Caco-2 (cell line): ENCODE results near the gene NDUFV1. TPM values are rescaled to one million over a fixed set of nuclear protein-coding genes. Genes with fewer than 3 reads are reported as not detected.

ENCODE experiments used
- BruUV-seq: library from RNA; stranded (reverse); fragments of 400-500 nt; replicated peaks from 2 replicates; lab custom pipeline; 2021; lab: Mats Ljungman, UMichigan
- CTCF ChIA-PET: fragments of 300-600 bp; sonication (Branson Sonifier 250); formaldehyde crosslinking; loops from one replicate; lab custom pipeline; 2022; ENCODE audit warnings: antibody characterized with exemption; lab: Charles Lee
- POLR2A ChIA-PET: fragments of 300-600 bp; sonication (Branson Sonifier 250); formaldehyde crosslinking; loops from one replicate; lab custom pipeline; 2022; ENCODE audit warnings: antibody characterized with exemption; lab: Charles Lee
- DNase-seq, 2 experiments: peaks; one replicate each; pipeline versions ENCODE4 v3.0.0 to v3.0.0-alpha.2; 2020 to 2022
- H3K27me3 ChIP-seq: replicated peaks from 2 replicates; pipeline ENCODE4 v1.6.0; 2011; ENCODE audit warnings: low read length; ENCODE audit not compliant: control insufficient read depth, insufficient read depth
- H3K36me3 ChIP-seq: 2 replicates; pipeline ENCODE4 v1.5.1; 2011; ENCODE audit warnings: low read length; ENCODE audit not compliant: control insufficient read depth, insufficient read depth
- H3K4me1 ChIP-seq: fragments of 250-450 bp; sonication (Bioruptor Pico); 2 replicates; pipeline ENCODE4 v1.5.1; 2020; ENCODE audit warnings: mild to moderate bottlenecking
- H3K4me3 ChIP-seq: 2 replicates; pipeline ENCODE4 v1.5.1; 2011; ENCODE audit warnings: low read depth, mild to moderate bottlenecking, control low read depth, low read length
- H3K9me3 ChIP-seq: fragments of 250-450 bp; sonication (Bioruptor Pico); 2 replicates; pipeline ENCODE4 v1.5.1; 2020; ENCODE audit warnings: mild to moderate bottlenecking, moderate library complexity
- H3K27ac Mint-ChIP-seq: one replicate; pipeline ENCODE4 v1.8.0; 2022; ENCODE audit warnings: mixed read lengths; ENCODE audit not compliant: unreplicated experiment
- H3K27me3 Mint-ChIP-seq: one replicate; pipeline ENCODE4 v1.8.0; 2022; ENCODE audit warnings: mixed read lengths; ENCODE audit not compliant: insufficient read depth, unreplicated experiment
- H3K36me3 Mint-ChIP-seq: one replicate; pipeline ENCODE4 v1.8.0; 2022; ENCODE audit warnings: mild to moderate bottlenecking, mixed read lengths; ENCODE audit not compliant: insufficient read depth, unreplicated experiment
- H3K4me1 Mint-ChIP-seq: one replicate; pipeline ENCODE4 v1.8.0; 2022; ENCODE audit warnings: low read depth, mixed read lengths; ENCODE audit not compliant: unreplicated experiment
- H3K4me3 Mint-ChIP-seq: one replicate; pipeline ENCODE4 v1.8.0; 2022; ENCODE audit warnings: mild to moderate bottlenecking, moderate library complexity, mixed read lengths; ENCODE audit not compliant: unreplicated experiment
- H3K9me3 Mint-ChIP-seq: one replicate; pipeline ENCODE4 v1.8.0; 2022; ENCODE audit warnings: mixed read lengths; ENCODE audit not compliant: unreplicated experiment
- CTCF ChIP-seq, 2 experiments: fragments of 200-600 bp in 1 of 2; IDR thresholded peaks; 1 replicate in 1 of 2; 2 replicates in 1 of 2; pipeline versions ENCODE4 v1.5.1 to v1.8.0; 2011 to 2022; ENCODE audit warnings: antibody characterized with exemption in 1 of 2, control low read depth in 1 of 2, inconsistent platforms in 1 of 2, low read depth in 1 of 2, low read length in 1 of 2, mild to moderate bottlenecking in 1 of 2, moderate library complexity in 1 of 2; ENCODE audit not compliant: insufficient read depth in 1 of 2, severe bottlenecking in 1 of 2, unreplicated experiment in 1 of 2
- intact Hi-C: fragments of 100-400 bp; cut with micrococcal nuclease; formaldehyde crosslinking; loops from one replicate; pipeline ENCODE4 v1.10.0; 2022; ENCODE audit not compliant: unreplicated experiment
- total RNA-seq: library from RNA; stranded (reverse); gene quantifications from 2 replicates; pipeline ENCODE4 v1.2.3, GENCODE V29; 2022

NDUFV1 gene
- total RNA-seq, 1 experiment from 2014 or later = 358 TPM

- BruUV-seq = no TSS peak
- no peak for DNase-seq
Observed at GRCh38 chr11:67604815-67605214, 1.9 kb upstream of the NDUFV1 start.

GRCh38 chr11:67605231-67606011, 1.3 kb upstream of the NDUFV1 start:
- no peaks in the 10 kb centered on the region for H3K27me3 Mint-ChIP-seq
- no TSS peak for BruUV-seq
- DNase-seq = no peak
- no peak overlapping the region for H3K27ac Mint-ChIP-seq
- intact Hi-C loops = loop anchor here (1.0 kb wide), 3 partner anchors 22 to 97 kb away; partner anchors contain the start of genes CDK2AP2 and GSTP1
- Histone ChIP-seq H3K9me3 (peaks cover 8% of the 10 kb centered on the region), H3K27me3 (no peaks in the 10 kb centered on the region; the same call in 1 of the 2 replicates), H3K4me1 (peaks cover 10% of the 10 kb centered on the region; the same call in 1 of the 2 replicates), H3K4me3 (no peak overlapping the region), H3K36me3 (peaks cover 6% of the 10 kb centered on the region)
- H3K4me3 Mint-ChIP-seq = peak overlapping the region; percentile 82
- peaks cover 10% of the 10 kb centered on the region for H3K9me3 Mint-ChIP-seq
- H3K4me1 Mint-ChIP-seq = no peaks in the 10 kb centered on the region
- CTCF ChIA-PET = interaction anchor here (1.1 kb wide), 1 partner anchor 32 kb away, joined by 3 read pairs; no protein-coding TSS in a partner anchor
- POLR2A ChIA-PET = no interaction called here
- TF ChIP-seq CTCF (IDR thresholded peaks at IDR 0.05; ENCODE audit: insufficient read depth in 1 of 2, low read depth in 1 of 2, low read length in 1 of 2, severe bottlenecking in 1 of 2, unreplicated experiment in 1 of 2) = no peak
- peaks cover 23% of the 10 kb centered on the region for H3K36me3 Mint-ChIP-seq

More at GRCh38 chr11:67604815-67605214, 1.9 kb upstream of the NDUFV1 start:
- TF ChIP-seq CTCF (IDR thresholded peaks at IDR 0.05; ENCODE audit: insufficient read depth in 1 of 2, low read depth in 1 of 2, low read length in 1 of 2, severe bottlenecking in 1 of 2, unreplicated experiment in 1 of 2) = no peak
- H3K27ac Mint-ChIP-seq = no peak overlapping the region
- H3K36me3 Mint-ChIP-seq = peaks cover 18% of the 10 kb centered on the region
- H3K36me3 ChIP-seq = peaks cover 6% of the 10 kb centered on the region
- H3K4me3 Mint-ChIP-seq = peak overlapping the region; percentile 13
- H3K27me3 ChIP-seq = no peaks in the 10 kb centered on the region; the same call in 1 of the 2 replicates
- no peak overlapping the region for H3K4me3 ChIP-seq
- ChIA-PET POLR2A (no interaction called here), CTCF (interaction anchor here (1.1 kb wide), 1 partner anchor 32 kb away, joined by 3 read pairs; no protein-coding TSS in a partner anchor)
- H3K9me3 Mint-ChIP-seq = peaks cover 10% of the 10 kb centered on the region
- H3K27me3 Mint-ChIP-seq = no peaks in the 10 kb centered on the region
- H3K4me1 ChIP-seq = peaks cover 10% of the 10 kb centered on the region; the same call in 1 of the 2 replicates
- intact Hi-C loops = no loop called here
- H3K9me3 ChIP-seq = peaks cover 8% of the 10 kb centered on the region
- no peaks in the 10 kb centered on the region for H3K4me1 Mint-ChIP-seq

- ChIA-PET POLR2A (no interaction called here), CTCF (interaction anchor here (1.1 kb wide), 1 partner anchor 33 kb away, joined by 3 read pairs; no protein-coding TSS in a partner anchor)
- BruUV-seq = no TSS peak
- Histone ChIP-seq H3K4me3 (peak overlapping the region; percentile 80), H3K36me3 (peaks cover 6% of the 10 kb centered on the region), H3K9me3 (peaks cover 8% of the 10 kb centered on the region), H3K27me3 (no peaks in the 10 kb centered on the region), H3K4me1 (peaks cover 10% of the 10 kb centered on the region; the same call in 1 of the 2 replicates)
- peak overlapping the region; percentile 91 for H3K27ac Mint-ChIP-seq
- H3K9me3 Mint-ChIP-seq = peaks cover 10% of the 10 kb centered on the region
- no peaks in the 10 kb centered on the region for H3K27me3 Mint-ChIP-seq
- H3K4me1 Mint-ChIP-seq = no peaks in the 10 kb centered on the region
- intact Hi-C loops = loop anchor here (1.0 kb wide), 3 partner anchors 23 to 98 kb away; partner anchors contain the start of genes CDK2AP2 and GSTP1
- H3K36me3 Mint-ChIP-seq = peaks cover 29% of the 10 kb centered on the region
- no peak for DNase-seq
- peak in 1 of 2 experiments; percentile 8 for TF ChIP-seq CTCF (IDR thresholded peaks at IDR 0.05; ENCODE audit: insufficient read depth in 1 of 2, low read depth in 1 of 2, low read length in 1 of 2, severe bottlenecking in 1 of 2, unreplicated experiment in 1 of 2)
- peak overlapping the region; percentile 82 for H3K4me3 Mint-ChIP-seq
Observed at GRCh38 chr11:67606093-67606491, 644 bp upstream of the NDUFV1 start.
